Colon (tissue), 2 donors: ENCODE results near the gene VPS13D.

Experiments
- FAIRE-seq: peaks from 2 replicates; lab custom pipeline; 2012; peaks lifted over from hg19 to GRCh38; lab: Jason Lieb, UNC
- donor health status: control.
- donor health status: control.

The VPS13D gene

GRCh38 chr1:12428334-12428733, 198.5 kb downstream of the VPS13D start:
- no peak for FAIRE-seq

DNA sequence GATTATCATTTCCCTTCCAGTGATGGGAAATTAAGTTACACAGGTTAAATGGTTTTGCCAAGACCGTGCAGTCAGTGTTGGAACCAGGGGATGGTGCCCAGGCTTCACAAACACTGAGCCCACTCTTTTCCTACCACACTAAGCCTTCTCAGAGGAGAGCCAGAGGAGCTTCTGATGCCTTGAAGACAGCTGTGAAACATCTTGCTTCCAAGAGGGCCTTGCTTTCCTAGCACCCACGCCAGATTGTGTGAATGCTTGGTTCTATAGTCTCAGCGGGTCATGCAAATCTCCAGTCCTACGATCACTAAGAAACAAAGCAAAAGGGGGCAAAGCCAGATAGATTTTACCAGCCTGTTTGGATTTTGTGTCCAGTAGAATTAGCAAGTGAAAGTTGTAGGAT, 200.7 kb downstream of the VPS13D start:
- no peak for FAIRE-seq

DNA sequence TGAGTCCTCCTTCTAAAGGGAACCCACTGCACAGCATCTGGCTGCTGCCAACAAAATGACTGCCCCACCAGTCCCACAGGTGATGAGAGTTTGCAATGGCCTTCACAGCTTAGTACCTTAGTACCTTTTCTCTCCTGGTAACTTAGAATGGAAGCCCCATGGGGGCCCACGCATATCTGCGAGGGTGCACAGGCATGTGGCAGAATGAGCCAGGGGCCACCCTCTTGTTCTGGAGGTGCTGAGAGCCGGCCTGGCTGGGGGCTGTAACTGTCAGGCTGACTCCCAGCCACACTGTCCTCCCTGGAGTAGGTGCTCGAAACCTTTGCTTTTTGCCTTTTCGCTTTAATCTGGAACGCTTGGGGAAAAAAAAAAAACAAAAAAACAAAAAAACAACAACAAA, 203.1 kb downstream of the VPS13D start:
- FAIRE-seq: no peak

DNA sequence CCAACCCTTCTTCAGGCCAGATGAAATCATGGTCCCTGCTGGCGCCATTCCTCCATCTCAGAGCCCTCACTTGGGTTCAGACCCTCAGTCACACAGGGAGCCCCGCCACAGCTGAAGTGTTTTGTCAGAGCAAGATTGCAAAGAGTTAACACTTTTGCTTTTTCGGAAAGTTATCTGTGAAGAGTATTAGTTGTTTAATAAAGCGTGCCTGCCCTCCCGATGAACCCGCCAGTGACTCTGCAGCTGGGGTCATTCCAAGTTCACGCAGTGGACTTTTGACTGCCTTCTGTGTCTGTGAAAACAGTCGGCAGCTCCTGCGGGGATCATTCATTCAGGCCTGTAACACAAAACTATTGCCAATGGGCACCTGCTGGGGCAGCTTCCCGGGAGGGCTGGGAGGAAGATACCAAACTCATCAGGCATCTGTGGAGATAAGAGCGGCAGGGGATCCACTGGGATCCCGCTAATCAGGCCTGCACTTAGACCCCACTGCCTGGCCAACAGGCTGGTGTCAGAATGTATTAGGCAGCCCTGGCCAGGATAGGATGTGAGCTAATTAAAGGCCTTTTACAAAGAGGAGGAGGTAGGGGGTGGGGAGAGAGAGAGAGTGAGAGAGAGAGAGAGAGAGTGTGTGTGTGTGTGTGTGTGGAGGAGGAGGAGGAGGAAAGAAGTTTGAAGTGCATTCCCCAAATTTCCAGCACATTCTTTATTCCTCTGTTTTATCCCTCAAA, 203.7 kb downstream of the VPS13D start:
- FAIRE-seq: no peak

- FAIRE-seq: no peak
These were observed 204.3 kb downstream of the VPS13D start for GRCh38 chr1:12434174-12434573.

- no peak for FAIRE-seq
These were observed 204.9 kb downstream of the VPS13D start for GRCh38 chr1:12434686-12435085.

DNA sequence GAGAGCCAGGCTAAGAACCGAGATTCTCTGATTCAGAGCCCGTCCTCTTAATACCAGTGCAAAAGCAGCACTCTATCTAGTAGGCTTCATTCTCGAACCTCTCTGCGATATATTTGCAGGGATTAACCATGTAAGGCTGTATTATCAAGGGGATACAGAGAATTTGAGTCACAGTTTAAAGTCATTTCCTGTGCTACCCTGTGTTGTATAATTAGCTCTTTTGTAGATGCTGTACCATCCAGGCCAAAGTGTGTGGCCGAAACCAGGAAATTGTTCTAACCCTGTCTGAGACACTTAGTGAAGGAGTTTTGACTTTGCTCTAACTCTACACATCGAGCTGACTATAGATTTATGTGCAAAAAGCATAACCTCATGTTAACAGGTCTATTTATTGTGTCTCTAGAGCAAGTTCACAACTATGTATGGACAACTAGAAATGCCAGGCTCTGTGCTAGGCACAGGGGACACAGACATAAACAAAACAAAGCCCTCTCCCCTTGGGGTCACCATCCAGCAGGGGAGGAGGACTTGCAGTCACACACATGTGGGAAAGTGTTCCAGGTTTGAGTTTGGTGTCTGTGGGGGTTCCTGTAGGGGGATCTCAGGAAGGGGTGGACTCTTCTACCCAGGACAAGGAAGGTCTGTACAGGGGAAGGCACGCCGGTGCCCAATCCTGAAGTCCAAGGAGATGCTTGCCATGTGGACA, 206.0 kb downstream of the VPS13D start:
- no peak for FAIRE-seq

GRCh38 chr1:12436345-12436658, 206.5 kb downstream of the VPS13D start:
- FAIRE-seq: no peak

DNA sequence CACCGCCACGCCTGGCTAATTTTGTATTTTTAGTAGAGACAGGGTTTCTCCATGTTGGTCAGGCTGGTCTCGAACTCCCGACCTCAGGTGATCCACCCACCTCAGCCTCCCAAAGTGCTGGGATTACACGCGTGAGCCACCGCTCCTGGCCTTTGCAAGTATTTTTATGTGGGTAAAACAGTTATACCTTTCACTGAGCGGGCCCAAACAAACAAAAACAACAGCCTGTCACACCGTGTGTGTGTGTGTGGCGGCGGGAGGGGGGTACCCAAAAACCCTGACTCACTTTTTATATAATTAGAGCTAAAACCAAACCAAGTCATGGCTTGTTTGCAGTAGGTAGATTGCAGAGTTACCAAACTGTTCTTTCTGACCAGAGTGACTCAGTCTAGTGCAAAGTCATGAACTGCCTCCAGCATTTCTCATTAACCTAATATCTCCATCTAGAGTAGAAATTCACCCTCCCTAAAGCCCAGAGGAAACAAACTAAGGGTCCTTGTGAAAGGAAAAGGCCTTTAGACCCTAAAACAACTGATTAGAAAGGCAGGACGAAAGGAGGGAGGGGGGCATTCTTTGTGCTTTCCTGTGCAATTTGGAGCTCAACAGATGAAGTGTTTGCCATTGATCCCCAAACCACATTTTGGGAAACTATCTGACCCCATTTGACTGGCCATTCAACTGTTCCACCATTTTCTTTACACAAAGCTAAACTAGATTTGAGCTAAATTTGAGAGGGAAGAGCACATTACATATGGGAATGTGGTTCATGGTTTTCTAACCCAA, 207.2 kb downstream of the VPS13D start:
- FAIRE-seq: no peak

GRCh38 chr1:12437629-12438028, 207.8 kb downstream of the VPS13D start:
- FAIRE-seq: no peak

DNA sequence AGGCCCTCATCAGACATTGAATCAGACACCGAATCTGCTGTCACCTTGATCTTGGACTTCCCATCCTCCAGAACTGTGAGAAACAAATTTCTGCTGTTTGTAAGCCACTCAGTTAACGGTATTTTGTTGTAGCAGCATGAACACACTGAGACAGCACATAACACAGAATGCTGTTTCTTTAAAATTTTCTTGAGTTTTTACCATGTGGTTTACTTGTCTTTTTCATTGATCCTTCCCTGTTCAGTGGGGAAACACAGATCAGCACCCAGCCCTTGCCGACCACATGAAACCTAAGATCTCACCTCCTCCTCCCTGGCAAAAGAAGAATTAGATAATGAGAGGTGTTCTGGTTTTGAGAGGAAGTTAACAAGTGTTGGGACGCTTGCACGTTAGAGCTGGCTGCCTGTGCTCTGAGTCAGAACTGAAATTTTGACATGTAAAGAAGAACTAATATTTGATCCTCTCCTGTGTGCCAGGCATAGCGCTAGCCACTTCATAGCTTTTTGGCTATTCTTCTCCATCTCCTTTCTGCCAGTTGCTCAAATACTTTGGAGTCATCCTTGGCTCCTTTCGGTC, 208.6 kb downstream of the VPS13D start:
- FAIRE-seq: no peak

- no peak for FAIRE-seq
These were observed 209.2 kb downstream of the VPS13D start for GRCh38 chr1:12439073-12439472.

- FAIRE-seq: peak; percentile 45
These were observed 211.7 kb downstream of the VPS13D start for GRCh38 chr1:12441414-12442105.

- FAIRE-seq: no peak
These were observed 212.4 kb downstream of the VPS13D start for GRCh38 chr1:12442217-12442616.

- FAIRE-seq: no peak
These were observed 213.3 kb downstream of the VPS13D start for GRCh38 chr1:12443151-12443550.

DNA sequence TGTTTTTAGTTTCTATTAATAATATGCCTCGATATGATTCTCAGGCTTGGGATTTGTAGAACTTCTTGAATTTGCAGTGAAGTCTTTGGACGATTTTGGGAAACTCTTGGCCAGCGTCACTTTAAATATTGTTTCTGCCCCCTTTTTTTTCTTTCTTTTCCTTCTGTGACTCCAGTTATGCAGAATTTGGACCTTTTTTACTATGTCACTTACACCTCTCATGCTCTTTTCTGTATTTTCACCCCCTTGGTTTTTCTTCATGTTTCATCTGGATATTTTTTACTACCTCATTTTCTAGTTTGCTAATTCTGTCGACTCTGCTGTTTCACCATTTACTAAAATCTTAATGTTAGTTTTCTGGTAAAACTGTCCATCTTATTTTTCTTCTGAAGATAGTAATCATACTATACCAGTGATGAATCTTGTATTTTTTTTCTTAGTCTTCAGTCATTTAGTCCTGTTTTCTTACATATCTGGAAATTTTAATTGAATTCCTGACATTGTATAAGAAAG, 214.6 kb downstream of the VPS13D start:
- no peak for FAIRE-seq

DNA sequence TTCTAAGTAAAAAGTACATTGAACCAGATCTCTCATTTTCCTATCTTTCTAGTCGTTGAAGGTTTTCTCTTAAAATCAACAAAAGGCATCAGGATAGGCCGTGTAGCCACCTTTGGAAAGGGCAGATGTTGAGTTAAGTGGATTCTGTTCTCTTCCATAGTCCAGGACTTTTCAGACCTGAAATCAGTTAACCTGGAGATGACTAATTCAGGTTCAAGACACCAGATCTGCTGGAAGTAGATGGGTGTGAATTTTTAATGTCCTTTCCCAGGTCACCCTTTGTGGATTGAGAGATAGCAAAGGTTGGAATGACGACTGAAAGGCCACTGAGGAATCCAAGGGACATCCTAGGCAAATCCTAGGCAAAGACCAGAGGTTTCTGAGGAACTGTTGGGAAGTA, 215.4 kb downstream of the VPS13D start:
- FAIRE-seq: no peak

DNA sequence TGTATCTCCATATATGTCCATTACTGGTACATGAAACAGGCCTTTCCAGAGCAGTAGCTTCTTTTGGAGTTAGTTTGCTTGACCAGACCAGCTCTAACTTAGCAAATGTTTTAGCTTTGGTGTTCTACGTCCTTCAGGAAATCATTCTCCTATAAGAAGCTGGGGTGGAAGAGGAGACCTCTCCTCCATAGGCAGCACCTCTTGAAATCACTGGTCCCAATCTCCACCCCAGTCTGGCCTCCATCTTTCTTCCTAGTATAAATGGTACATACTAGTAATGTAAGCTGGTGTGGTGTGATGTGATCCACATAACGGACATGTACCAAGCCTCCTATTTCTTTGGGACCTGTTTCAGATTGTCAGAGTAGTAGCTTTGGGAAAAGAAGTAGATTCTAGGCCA, 216.8 kb downstream of the VPS13D start:
- FAIRE-seq: no peak

GRCh38 chr1:12447307-12447706, 217.5 kb downstream of the VPS13D start:
- FAIRE-seq: no peak

GRCh38 chr1:12447849-12448312, 218.1 kb downstream of the VPS13D start:
- no peak for FAIRE-seq

DNA sequence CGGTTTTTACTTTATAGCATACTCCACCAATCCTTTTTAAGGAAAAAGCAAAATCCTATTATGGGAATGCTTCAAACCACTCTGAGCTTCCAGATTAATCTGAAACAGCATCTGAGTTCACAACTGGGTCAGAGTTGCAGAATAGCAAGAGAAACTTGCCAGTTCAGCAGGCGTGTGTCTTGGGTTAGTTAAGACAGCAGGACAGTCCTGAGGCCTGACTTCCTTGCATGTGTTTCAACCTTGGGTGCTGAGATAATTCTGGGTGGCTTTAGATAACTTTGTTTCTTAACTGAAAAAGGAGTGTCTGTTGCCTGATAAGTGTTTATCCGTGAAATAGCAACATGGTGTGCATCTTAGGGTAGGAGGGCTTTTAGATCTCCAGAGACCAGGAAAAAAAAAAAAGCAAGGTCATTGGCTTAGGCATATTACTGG, 218.9 kb downstream of the VPS13D start:
- FAIRE-seq: no peak
